ENCODE results near the gene IDH2. TPM values are rescaled to one million over a fixed set of nuclear protein-coding genes. Genes with fewer than 3 reads are reported as not detected.

The IDH2 gene
- total and polyA plus RNA-seq, 2 of the 13 experiments (the other 11 are each of a cell fraction or from before 2014, with no cell fraction given) = 121 to 145 TPM

DNA sequence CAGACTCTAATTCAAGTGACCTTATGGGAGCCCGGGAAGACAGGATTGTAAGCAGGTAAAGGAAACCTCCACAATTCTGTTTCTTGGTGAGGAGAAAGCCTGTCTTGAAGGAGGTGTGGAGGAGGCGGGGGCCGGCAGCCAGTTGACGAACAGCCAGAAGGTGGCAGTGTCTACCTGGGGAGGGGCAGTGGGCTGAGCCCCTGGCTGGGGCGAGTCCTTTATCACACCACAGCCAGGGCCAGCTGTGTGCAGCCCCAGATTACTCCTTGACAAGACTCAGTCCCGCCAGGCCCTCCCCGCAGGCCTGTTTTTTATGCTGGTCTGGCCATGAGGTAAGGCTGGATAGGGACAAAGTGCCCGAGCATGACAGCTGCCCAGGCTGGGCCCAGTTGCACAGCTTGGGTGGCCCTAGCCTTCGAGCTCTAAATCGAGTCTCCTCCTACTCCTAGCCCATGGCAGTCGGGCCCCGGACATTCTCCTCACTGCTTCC, 40.9 kb upstream of the IDH2 start (continued):
- TF ChIP-seq HMGXB4 (CRISPR knock-in tag; IDR thresholded peaks at IDR 0.05; ENCODE audit: borderline replicate concordance in 1 of 2, low read depth in 1 of 2) (peak; percentile 47 to 74; a peak in 3 of 4 replicates), ZNF776 (CRISPR knock-in tag; IDR thresholded peaks at IDR 0.05) (peak; percentile 19; the same call in 1 of the 2 replicates), ZNF598 (CRISPR knock-in tag; IDR thresholded peaks at IDR 0.05; ENCODE audit: borderline replicate concordance) (no peak), HMG20B (CRISPR knock-in tag; conservative IDR thresholded peaks at IDR 0.05) (no peak), ATF6 (CRISPR knock-in tag; conservative IDR thresholded peaks at IDR 0.05) (no peak), ARNTL (CRISPR knock-in tag; IDR thresholded peaks at IDR 0.05) (no peak), MAZ (IDR thresholded peaks at IDR 0.05; ENCODE audit: borderline replicate concordance, low read depth, low read length) (peak; percentile 74; the same call in 1 of the 2 replicates), MAZ (CRISPR knock-in tag; IDR thresholded peaks at IDR 0.05; ENCODE audit: low read depth) (peak; percentile 76), ZFP36L1 (CRISPR knock-in tag; IDR thresholded peaks at IDR 0.05) (peak; percentile 68; the same call in 1 of the 2 replicates), ISL2 (CRISPR knock-in tag; IDR thresholded peaks at IDR 0.05) (0 out of 2 replicates have a peak, but pooled peaks have one; percentile 22), ZBTB38 (CRISPR knock-in tag; IDR thresholded peaks at IDR 0.05) (0 out of 2 replicates have a peak, but pooled peaks have one; percentile 24), NFIC (IDR thresholded peaks at IDR 0.05; ENCODE audit: low read length) (no peak), ZSCAN21 (CRISPR knock-in tag; IDR thresholded peaks at IDR 0.05; ENCODE audit: borderline replicate concordance) (peak; percentile 48; the same call in 1 of the 2 replicates), THAP11 (CRISPR knock-in tag; IDR thresholded peaks at IDR 0.05) (0 out of 2 replicates have a peak, but pooled peaks have one; percentile 17), ZNF567 (CRISPR knock-in tag; IDR thresholded peaks at IDR 0.05; ENCODE audit: borderline replicate concordance) (no peak), PITX1 (CRISPR knock-in tag; IDR thresholded peaks at IDR 0.05) (peak; percentile 10; the same call in 1 of the 2 replicates), PATZ1 (CRISPR knock-in tag; IDR thresholded peaks at IDR 0.05) (peak; percentile 81), TARDBP (CRISPR knock-in tag; IDR thresholded peaks at IDR 0.05) (peak; percentile 59; the same call in 1 of the 2 replicates), ZNF768 (CRISPR knock-in tag; IDR thresholded peaks at IDR 0.05) (0 out of 2 replicates have a peak, but pooled peaks have one; percentile 10), ZNF34 (CRISPR knock-in tag; IDR thresholded peaks at IDR 0.05; ENCODE audit: borderline replicate concordance) (no peak), TOPORS (CRISPR knock-in tag; IDR thresholded peaks at IDR 0.05) (no peak)
- TF ChIP-seq, protein P1, sequence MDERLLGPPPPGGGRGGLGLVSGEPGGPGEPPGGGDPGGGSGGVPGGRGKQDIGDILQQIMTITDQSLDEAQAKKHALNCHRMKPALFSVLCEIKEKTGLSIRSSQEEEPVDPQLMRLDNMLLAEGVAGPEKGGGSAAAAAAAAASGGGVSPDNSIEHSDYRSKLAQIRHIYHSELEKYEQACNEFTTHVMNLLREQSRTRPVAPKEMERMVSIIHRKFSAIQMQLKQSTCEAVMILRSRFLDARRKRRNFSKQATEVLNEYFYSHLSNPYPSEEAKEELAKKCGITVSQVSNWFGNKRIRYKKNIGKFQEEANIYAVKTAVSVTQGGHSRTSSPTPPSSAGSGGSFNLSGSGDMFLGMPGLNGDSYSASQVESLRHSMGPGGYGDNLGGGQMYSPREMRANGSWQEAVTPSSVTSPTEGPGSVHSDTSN (CRISPR knock-in tag; IDR thresholded peaks at IDR 0.05) = no peak
